KMS-11 (cell line): ENCODE results near the gene ZNF564.

Experiments used
- H2AFZ ChIP-seq: fragments of 200-600 bp; sonication (generic); 2 replicates; pipeline ENCODE4 v1.6.1; 2016; ENCODE audit warnings: antibody characterized with exemption, mixed run types, low read depth
- H3K27ac ChIP-seq: fragments of 200-600 bp; sonication (generic); 2 replicates; pipeline ENCODE4 v1.6.1; 2016; ENCODE audit warnings: mild to moderate bottlenecking, mixed run types
- H3K27me3 ChIP-seq: fragments of 200-600 bp; sonication (generic); 2 replicates; pipeline ENCODE4 v1.6.1; 2017; ENCODE audit warnings: mild to moderate bottlenecking, low read depth, mixed run types, moderate library complexity; ENCODE audit not compliant: insufficient read depth
- H3K36me3 ChIP-seq: fragments of 200-600 bp; sonication (generic); 2 replicates; pipeline ENCODE4 v1.6.1; 2017; ENCODE audit warnings: mild to moderate bottlenecking, mixed run types; ENCODE audit not compliant: insufficient read depth
- H3K4me1 ChIP-seq: fragments of 200-600 bp; sonication (generic); 2 replicates; pipeline ENCODE4 v1.6.1; 2016; ENCODE audit warnings: mild to moderate bottlenecking, low read depth, mixed run types; ENCODE audit not compliant: poor library complexity, severe bottlenecking
- H3K4me2 ChIP-seq: fragments of 200-600 bp; sonication (generic); 2 replicates; pipeline ENCODE4 v1.7.0; 2016; ENCODE audit warnings: mild to moderate bottlenecking, mixed run types
- H3K4me3 ChIP-seq: fragments of 200-600 bp; sonication (generic); IDR thresholded peaks from 2 replicates; pipeline ENCODE4 v1.6.1; 2017; ENCODE audit warnings: low read depth, low read length, mixed read lengths; ENCODE audit not compliant: insufficient read depth
- H3K79me2 ChIP-seq: fragments of 200-600 bp; sonication (generic); 2 replicates; pipeline ENCODE4 v1.6.1; 2016; ENCODE audit warnings: low read depth, mixed run types; ENCODE audit not compliant: insufficient read depth
- H3K9ac ChIP-seq: fragments of 200-600 bp; sonication (generic); 2 replicates; pipeline ENCODE4 v1.6.1; 2016; ENCODE audit warnings: mild to moderate bottlenecking, mixed run types
- H4K20me1 ChIP-seq: fragments of 200-600 bp; sonication (generic); 2 replicates; pipeline ENCODE4 v1.6.1; 2016; ENCODE audit warnings: mild to moderate bottlenecking, mixed run types; ENCODE audit not compliant: insufficient read depth
- TF ChIP-seq, protein P1 (sequence below): fragments of 200-600 bp; sonication (generic); conservative IDR thresholded peaks from 2 replicates; pipeline ENCODE4 v1.6.1; 2017; ENCODE audit warnings: low read depth, mild to moderate bottlenecking, antibody characterized with exemption, low read length, moderate library complexity, mixed read lengths

ZNF564 gene

GRCh38 chr19:12581100-12581499 lies 29.8 kb upstream of the ZNF564 start:
- no peak overlapping the region for H2AFZ ChIP-seq
- 0 out of 2 replicates have a peak, but pooled peaks cover 5% of the 10 kb centered on the region for H3K36me3 ChIP-seq
- no peak overlapping the region for H3K4me2 ChIP-seq
- no peaks in the 10 kb centered on the region for H3K4me1 ChIP-seq
- no peak overlapping the region for H3K9ac ChIP-seq
- H3K27me3 ChIP-seq, result no peaks in the 10 kb centered on the region
- no peak overlapping the region for H3K27ac ChIP-seq
- no peaks in the 10 kb centered on the region for H4K20me1 ChIP-seq
- no peaks in the 10 kb centered on the region for H3K79me2 ChIP-seq
- TF ChIP-seq, protein P1, sequence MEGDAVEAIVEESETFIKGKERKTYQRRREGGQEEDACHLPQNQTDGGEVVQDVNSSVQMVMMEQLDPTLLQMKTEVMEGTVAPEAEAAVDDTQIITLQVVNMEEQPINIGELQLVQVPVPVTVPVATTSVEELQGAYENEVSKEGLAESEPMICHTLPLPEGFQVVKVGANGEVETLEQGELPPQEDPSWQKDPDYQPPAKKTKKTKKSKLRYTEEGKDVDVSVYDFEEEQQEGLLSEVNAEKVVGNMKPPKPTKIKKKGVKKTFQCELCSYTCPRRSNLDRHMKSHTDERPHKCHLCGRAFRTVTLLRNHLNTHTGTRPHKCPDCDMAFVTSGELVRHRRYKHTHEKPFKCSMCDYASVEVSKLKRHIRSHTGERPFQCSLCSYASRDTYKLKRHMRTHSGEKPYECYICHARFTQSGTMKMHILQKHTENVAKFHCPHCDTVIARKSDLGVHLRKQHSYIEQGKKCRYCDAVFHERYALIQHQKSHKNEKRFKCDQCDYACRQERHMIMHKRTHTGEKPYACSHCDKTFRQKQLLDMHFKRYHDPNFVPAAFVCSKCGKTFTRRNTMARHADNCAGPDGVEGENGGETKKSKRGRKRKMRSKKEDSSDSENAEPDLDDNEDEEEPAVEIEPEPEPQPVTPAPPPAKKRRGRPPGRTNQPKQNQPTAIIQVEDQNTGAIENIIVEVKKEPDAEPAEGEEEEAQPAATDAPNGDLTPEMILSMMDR, result no peak
- no peak overlapping the region for H3K4me3 ChIP-seq

- Histone ChIP-seq H3K9ac (no peak overlapping the region), H3K36me3 (0 out of 2 replicates have a peak, but pooled peaks cover 5% of the 10 kb centered on the region), H3K27me3 (no peaks in the 10 kb centered on the region), H3K4me2 (no peak overlapping the region), H3K27ac (no peak overlapping the region), H3K79me2 (no peaks in the 10 kb centered on the region), H2AFZ (no peak overlapping the region), H4K20me1 (no peaks in the 10 kb centered on the region), H3K4me3 (no peak overlapping the region), H3K4me1 (no peaks in the 10 kb centered on the region)
- TF ChIP-seq, protein P1, result no peak
Measured at GRCh38 chr19:12580180-12580694, 29.0 kb upstream of the ZNF564 start.

DNA sequence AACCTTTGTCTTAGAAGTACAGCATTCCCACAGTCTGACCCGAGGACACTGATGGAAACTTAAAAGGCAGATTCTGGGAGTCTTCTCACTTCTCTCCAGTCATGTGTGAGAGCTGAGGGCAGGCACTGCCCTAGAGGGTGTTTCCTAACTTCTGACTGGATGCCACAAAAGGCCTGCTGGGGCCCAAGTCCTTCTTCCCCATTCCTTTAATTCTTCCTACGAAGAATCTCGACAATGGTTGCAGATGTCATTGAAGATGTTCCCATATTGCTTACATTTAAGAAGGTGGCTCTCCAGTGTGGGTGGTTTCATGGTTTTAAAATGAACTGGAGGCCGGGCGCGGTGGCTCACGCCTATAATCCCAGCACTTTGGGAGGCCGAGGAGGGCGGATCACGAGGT lies 27.4 kb upstream of the ZNF564 start:
- H3K4me2 ChIP-seq, result no peak overlapping the region
- H3K79me2 ChIP-seq, result no peaks in the 10 kb centered on the region
- no peaks in the 10 kb centered on the region for H4K20me1 ChIP-seq
- 0 out of 2 replicates have a peak, but pooled peaks cover 5% of the 10 kb centered on the region for H3K36me3 ChIP-seq
- H3K4me1 ChIP-seq, result no peaks in the 10 kb centered on the region
- no peak overlapping the region for H3K4me3 ChIP-seq
- H3K27me3 ChIP-seq, result no peaks in the 10 kb centered on the region
- H3K9ac ChIP-seq, result no peak overlapping the region
- no peak overlapping the region for H3K27ac ChIP-seq
- TF ChIP-seq, protein P1, result no peak
- H2AFZ ChIP-seq, result no peak overlapping the region

GRCh38 chr19:12574036-12574435 lies 22.8 kb upstream of the ZNF564 start:
- H3K79me2 ChIP-seq, result no peaks in the 10 kb centered on the region
- no peak overlapping the region for H3K27ac ChIP-seq
- TF ChIP-seq, protein P1, result no peak

More at GRCh38 chr19:12574036-12574435, 22.8 kb upstream of the ZNF564 start:
- Histone ChIP-seq H3K27me3 (no peaks in the 10 kb centered on the region), H3K4me3 (no peak overlapping the region), H2AFZ (no peak overlapping the region), H3K4me2 (no peak overlapping the region), H4K20me1 (no peaks in the 10 kb centered on the region), H3K9ac (no peak overlapping the region), H3K4me1 (no peaks in the 10 kb centered on the region), H3K36me3 (no peaks in the 10 kb centered on the region)
